Endothelial cell of umbilical vein (primary cell): Measurements from ENCODE around the gene IGFL4. TPM values are rescaled to one million over a fixed set of nuclear protein-coding genes. Genes with fewer than 3 reads are reported as not detected.

ENCODE experiments used
- BruUV-seq: library from RNA; stranded (reverse); fragments of 400-500 nt; replicated peaks from 2 replicates; lab custom pipeline; 2021; lab: Mats Ljungman, UMichigan
- CTCF ChIA-PET: fragments of 300-600, 350-600 bp; sonication (Branson Sonifier 250); formaldehyde crosslinking; loops from one replicate; lab custom pipeline; 2021; ENCODE audit warnings: antibody characterized with exemption, inconsistent platforms; lab: Charles Lee
- POLR2A ChIA-PET: fragments of 300-600, 350-600 bp; sonication (Branson Sonifier 250); formaldehyde crosslinking; loops from one replicate; lab custom pipeline; 2021; ENCODE audit warnings: antibody characterized with exemption, inconsistent platforms; lab: Charles Lee
- DNase-seq: peaks from one replicate; pipeline ENCODE4 v3.0.0-alpha.2; 2011; ENCODE audit warnings: low read depth, low spot score
- FAIRE-seq: peaks from 2 replicates; lab custom pipeline; 2011; peaks lifted over from hg19 to GRCh38; lab: Jason Lieb, UNC
- H2AFZ ChIP-seq: 2 replicates; pipeline ENCODE4 v1.6.0; 2012; ENCODE audit warnings: low read depth, low read length, control low read depth, inconsistent platforms
- H3K27ac ChIP-seq: 2 replicates; pipeline ENCODE4 v1.5.1; 2011; ENCODE audit warnings: low read depth, mild to moderate bottlenecking, control low read depth, low read length, moderate library complexity; ENCODE audit not compliant: insufficient read depth
- H3K27me3 ChIP-seq, 2 experiments: 2 replicates each; pipeline versions ENCODE4 v1.6.0 to v1.6.1; 2011; ENCODE audit warnings: low read length in 2 of 2, mixed read lengths in 1 of 2; ENCODE audit not compliant: control insufficient read depth in 2 of 2, insufficient read depth in 2 of 2
- H3K36me3 ChIP-seq, 2 experiments: 2 replicates in 1 of 2; 3 replicates in 1 of 2; pipeline ENCODE4 v1.5.1; 2011; ENCODE audit warnings: low read length in 2 of 2, mild to moderate bottlenecking in 1 of 2, moderate library complexity in 1 of 2; ENCODE audit not compliant: control insufficient read depth in 2 of 2, insufficient read depth in 2 of 2; ENCODE audit errors: extremely low read depth in 1 of 2
- H3K4me1 ChIP-seq: 3 replicates; pipeline ENCODE4 v1.5.1; 2011; ENCODE audit warnings: mild to moderate bottlenecking, low read length; ENCODE audit not compliant: control insufficient read depth, insufficient read depth; ENCODE audit errors: extremely low read depth
- H3K4me2 ChIP-seq: 2 replicates; pipeline ENCODE4 v1.6.1; 2011; ENCODE audit warnings: low read length, control low read depth, mixed read lengths; ENCODE audit not compliant: insufficient read depth
- H3K4me3 ChIP-seq, 3 experiments: fragments of 200-600 bp in 1 of 3; sonication (generic), shearing (Covaris generic) in 1 of 3; replicated peaks in 1 of 3; 2 replicates each; pipeline ENCODE4 v1.5.1; 2011 to 2016; ENCODE audit warnings: control low read depth in 3 of 3, low read length in 3 of 3, mild to moderate bottlenecking in 2 of 3, inconsistent platforms in 1 of 3, low read depth in 1 of 3, moderate library complexity in 1 of 3; ENCODE audit not compliant: insufficient read depth in 1 of 3
- H3K79me2 ChIP-seq: 2 replicates; pipeline ENCODE4 v1.6.0; 2012; ENCODE audit warnings: low read length, inconsistent platforms; ENCODE audit not compliant: control insufficient read depth, insufficient read depth
- H3K9ac ChIP-seq: replicated peaks from 2 replicates; pipeline ENCODE3; 2011; ENCODE audit warnings: low read length, control low read depth; ENCODE audit not compliant: insufficient read depth; ENCODE audit errors: extremely low read depth
- H3K9me1 ChIP-seq: replicated peaks from 3 replicates; pipeline ENCODE4 v1.6.0; 2011; ENCODE audit warnings: mild to moderate bottlenecking, low read length; ENCODE audit not compliant: control insufficient read depth, insufficient read depth; ENCODE audit errors: extremely low read depth
- H3K9me3 ChIP-seq: replicated peaks from 2 replicates; pipeline ENCODE4 v1.5.1; 2012; ENCODE audit warnings: low read length, inconsistent platforms; ENCODE audit not compliant: control insufficient read depth, insufficient read depth
- H4K20me1 ChIP-seq: replicated peaks from 2 replicates; pipeline ENCODE3; 2011; ENCODE audit warnings: mild to moderate bottlenecking, low read length; ENCODE audit not compliant: control insufficient read depth, insufficient read depth; ENCODE audit errors: extremely low read depth
- CTCF ChIP-seq, 2 donors: IDR thresholded peaks; 1 replicate in 1 of 2; 2 replicates in 1 of 2; pipeline ENCODE4 v1.5.1; 2011; ENCODE audit warnings: low read length in 2 of 2, mild to moderate bottlenecking in 2 of 2, moderate library complexity in 2 of 2, control low read depth in 1 of 2, inconsistent platforms in 1 of 2, low read depth in 1 of 2; ENCODE audit not compliant: insufficient read depth in 1 of 2; ENCODE audit errors: extremely low read depth in 1 of 2
- FOS ChIP-seq: IDR thresholded peaks from 2 replicates; pipeline ENCODE4 v1.6.1; 2011; ENCODE audit warnings: mild to moderate bottlenecking, low read length, moderate library complexity, borderline replicate concordance; ENCODE audit not compliant: insufficient read depth
- GATA2 ChIP-seq: IDR thresholded peaks from 2 replicates; pipeline ENCODE4 v1.7.0; 2011; ENCODE audit warnings: low read depth, mild to moderate bottlenecking, moderate library complexity, mixed read lengths, low read length; ENCODE audit not compliant: insufficient read length, insufficient read depth
- JUN ChIP-seq: IDR thresholded peaks from 2 replicates; pipeline ENCODE4 v1.6.1; 2011; ENCODE audit warnings: borderline replicate concordance, low read depth; ENCODE audit not compliant: insufficient read length, insufficient read depth
- MYC ChIP-seq: IDR thresholded peaks from one replicate; pipeline ENCODE4 v1.6.1; 2011; ENCODE audit warnings: mild to moderate bottlenecking, low read depth, low read length
- dilution Hi-C: fragments of 300-500 bp; cut with MboI; formaldehyde crosslinking; loops from one replicate; pipeline ENCODE4 v1.15.0; 2019; ENCODE audit warnings: low sequenced_read_pairs; ENCODE audit not compliant: extremely low pct_ligation_motif_present
- intact Hi-C: fragments of 100-400 bp; cut with micrococcal nuclease; formaldehyde crosslinking; loops from one replicate; pipeline ENCODE4 v1.10.0; 2022
- polyA plus RNA-seq, 4 experiments: library from polyadenylated mRNA; depleted of rRNA in 3 of 4; stranded (reverse) in 3 of 4; unstranded in 1 of 4; fragments of >200 nt; gene quantifications; 2 replicates each; pipeline versions ENCODE4 v1.2.1 to v1.2.3, GENCODE V29; 2011 to 2012; ENCODE audit warnings: missing spikeins in 1 of 4
- total RNA-seq: library from RNA; stranded (reverse); gene quantifications from 2 replicates; pipeline ENCODE4 v1.2.3, GENCODE V29; 2021

The IGFL4 gene
- total and polyA plus RNA-seq, 2 donors (not counting 3 experiments of a cell fraction or from before 2014, with no cell fraction given): not detected

- Histone ChIP-seq H3K79me2 (no peaks in the 10 kb centered on the region), H4K20me1 (no peaks in the 10 kb centered on the region), H3K4me3 (no peak overlapping the region), H3K36me3 (no peaks in the 10 kb centered on the region), H3K9me1 (no peaks in the 10 kb centered on the region), H3K27me3 (peaks cover 5 to 10% of the 10 kb centered on the region in 2 experiments), H2AFZ (no peak overlapping the region), H3K4me2 (peak overlapping the region; percentile 38), H3K9ac (no peak overlapping the region), H3K4me1 (peaks cover 31% of the 10 kb centered on the region), H3K27ac (peak overlapping the region; percentile 45), H3K9me3 (no peaks in the 10 kb centered on the region)
- CTCF ChIA-PET: interaction anchor here (0.8 to 1.6 kb wide), 9 partner anchors 8 to 253 kb away, joined by 3 to 39 read pairs (median 4); no protein-coding TSS in a partner anchor
- DNase-seq (peak; percentile 89), FAIRE-seq (peak; percentile 96)
- no TSS peak for BruUV-seq
- POLR2A ChIA-PET: no interaction called here
- dilution Hi-C loops (no loop called here), intact Hi-C loops (no loop called here)
- no peak for TF ChIP-seq MYC
- peak; percentile 87 for TF ChIP-seq JUN
- TF ChIP-seq GATA2: peak; percentile 75
- peak; percentile 75 for TF ChIP-seq FOS
- TF ChIP-seq CTCF (IDR thresholded peaks at IDR 0.05; ENCODE audit: extremely low read depth in 1 of 2, insufficient read depth in 1 of 2, low read depth in 1 of 2, low read length in 2 of 2): no peak
Observed at GRCh38 chr19:46069806-46070341, 29.1 kb upstream of the IGFL4 start.
